DND-41 (cell line): Measurements from ENCODE around the gene SLC18A3.

Source experiments
- ATAC-seq: fragments of 200-7000 bp; cut with Tn5 transposase; 3 replicates; pipeline ENCODE4 v1.9.1; 2021; ENCODE audit warnings: low read depth; ENCODE audit not compliant: insufficient read depth
- DNase-seq: peaks from one replicate; pipeline ENCODE4 v3.0.0-alpha.2; 2020
- H2AFZ ChIP-seq: 2 replicates; pipeline ENCODE4 v1.6.0; 2012; ENCODE audit warnings: low read depth, low read length
- H3K27ac ChIP-seq: 2 replicates; pipeline ENCODE4 v1.5.1; 2012; ENCODE audit warnings: low read length, inconsistent platforms
- H3K27me3 ChIP-seq: fragments of 200-600 bp; sonication (generic); 2 replicates; pipeline ENCODE4 v1.6.0; 2012; ENCODE audit warnings: low read length, mild to moderate bottlenecking, inconsistent platforms; ENCODE audit not compliant: insufficient read depth, poor library complexity
- H3K36me3 ChIP-seq: 2 replicates; pipeline ENCODE4 v1.5.1; 2012; ENCODE audit warnings: low read length, inconsistent platforms; ENCODE audit not compliant: insufficient read depth
- H3K4me1 ChIP-seq: 2 replicates; pipeline ENCODE4 v1.5.1; 2012; ENCODE audit warnings: mild to moderate bottlenecking, low read length; ENCODE audit not compliant: insufficient read depth
- H3K4me2 ChIP-seq: 2 replicates; pipeline ENCODE4 v1.6.0; 2012; ENCODE audit warnings: mild to moderate bottlenecking, moderate library complexity, low read length, inconsistent platforms; ENCODE audit not compliant: insufficient read depth
- H3K4me3 ChIP-seq, 2 experiments: fragments of 200-600 bp in 1 of 2; shearing (Covaris generic) in 1 of 2; 2 replicates each; pipeline ENCODE4 v1.5.1; 2012 to 2016; ENCODE audit warnings: inconsistent platforms in 2 of 2, low read length in 2 of 2, mild to moderate bottlenecking in 2 of 2, low read depth in 1 of 2, moderate library complexity in 1 of 2
- H3K79me2 ChIP-seq: 2 replicates; pipeline ENCODE4 v1.6.0; 2012; ENCODE audit warnings: low read length, inconsistent platforms; ENCODE audit not compliant: insufficient read depth
- H3K9ac ChIP-seq: 2 replicates; pipeline ENCODE4 v1.6.0; 2012; ENCODE audit warnings: low read depth, mild to moderate bottlenecking, inconsistent platforms, low read length, moderate library complexity
- H3K9me3 ChIP-seq: 2 replicates; pipeline ENCODE4 v1.5.1; 2012; ENCODE audit warnings: low read length, moderate library complexity, mild to moderate bottlenecking, inconsistent platforms; ENCODE audit not compliant: insufficient read depth, severe bottlenecking
- H4K20me1 ChIP-seq: 2 replicates; pipeline ENCODE4 v1.6.0; 2012; ENCODE audit warnings: low read length; ENCODE audit not compliant: insufficient read depth
- CTCF ChIP-seq: IDR thresholded peaks from 2 replicates; pipeline ENCODE4 v1.5.1; 2012; ENCODE audit warnings: borderline replicate concordance, low read length, moderate library complexity, mild to moderate bottlenecking; ENCODE audit not compliant: poor library complexity, severe bottlenecking; ENCODE audit errors: extremely low read depth
- EZH2 ChIP-seq: IDR thresholded peaks from 3 replicates; pipeline ENCODE4 v1.6.1; 2012; ENCODE audit warnings: borderline replicate concordance, low read depth, mild to moderate bottlenecking, moderate library complexity, low read length, inconsistent platforms; ENCODE audit not compliant: severe bottlenecking

SLC18A3 gene

DNA sequence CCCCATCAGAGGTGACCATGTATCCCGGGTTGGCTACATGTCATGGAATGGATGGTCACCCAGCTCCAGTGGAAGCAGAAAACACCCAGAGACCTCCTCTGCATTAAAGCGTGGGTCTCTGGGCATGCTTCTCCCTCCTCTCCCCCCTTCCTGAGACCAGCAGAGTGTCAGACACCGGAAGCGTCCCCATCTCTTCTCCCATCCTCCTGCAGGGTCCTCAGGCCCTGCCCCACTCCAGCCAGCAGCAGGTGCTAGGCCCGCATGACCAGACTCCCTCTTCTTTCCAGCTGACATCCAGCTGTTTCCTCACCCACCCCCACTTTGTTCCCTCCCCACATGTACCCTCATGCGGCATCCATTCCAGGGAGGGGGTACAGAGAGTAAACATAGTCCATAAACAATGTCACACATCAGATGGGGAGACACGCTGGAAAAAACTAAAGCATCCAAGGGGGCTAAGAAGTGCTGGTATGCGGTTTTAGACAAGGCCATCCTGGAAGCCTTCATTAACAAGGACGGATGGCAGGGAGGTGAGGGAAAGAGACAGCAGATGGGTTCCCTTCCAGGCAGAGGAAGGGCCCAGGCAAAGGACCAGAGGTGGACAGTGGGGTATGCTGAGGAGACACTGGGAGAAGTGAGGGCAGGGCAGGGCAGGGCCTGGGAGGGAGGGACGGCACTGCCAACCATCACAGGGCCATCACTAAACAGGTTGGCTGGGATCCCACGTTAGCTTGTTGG lies 12.5 kb upstream of the SLC18A3 start:
- no peak for ATAC-seq

GRCh38 chr10:49598164-49598856 lies 11.8 kb upstream of the SLC18A3 start:
- Histone ChIP-seq H3K36me3 (no peaks in the 10 kb centered on the region), H3K4me1 (no peaks in the 10 kb centered on the region), H3K9ac (no peak overlapping the region), H3K27ac (no peak overlapping the region), H3K27me3 (no peaks in the 10 kb centered on the region), H2AFZ (no peak overlapping the region), H3K9me3 (no peaks in the 10 kb centered on the region), H4K20me1 (no peaks in the 10 kb centered on the region), H3K79me2 (no peaks in the 10 kb centered on the region), H3K4me3 (no peak overlapping the region), H3K4me2 (no peak overlapping the region)
- ATAC-seq (no peak), DNase-seq (no peak)
- TF ChIP-seq EZH2 (no peak), CTCF (no peak)

More for the DNA sequence above, 12.5 kb upstream of the SLC18A3 start:
- Histone ChIP-seq H2AFZ (no peak overlapping the region), H4K20me1 (no peaks in the 10 kb centered on the region), H3K4me2 (no peak overlapping the region), H3K27ac (no peak overlapping the region), H3K4me3 (no peak overlapping the region), H3K36me3 (no peaks in the 10 kb centered on the region), H3K9ac (no peak overlapping the region), H3K4me1 (no peaks in the 10 kb centered on the region), H3K9me3 (no peaks in the 10 kb centered on the region), H3K79me2 (no peaks in the 10 kb centered on the region), H3K27me3 (no peaks in the 10 kb centered on the region)
- no peak for DNase-seq
- TF ChIP-seq CTCF (no peak), EZH2 (no peak)

GRCh38 chr10:49598986-49599385 lies 11.1 kb upstream of the SLC18A3 start:
- Histone ChIP-seq H2AFZ (no peak overlapping the region), H3K27me3 (no peaks in the 10 kb centered on the region), H3K4me3 (no peak overlapping the region), H3K4me1 (no peaks in the 10 kb centered on the region), H4K20me1 (no peaks in the 10 kb centered on the region), H3K79me2 (no peaks in the 10 kb centered on the region), H3K9me3 (no peaks in the 10 kb centered on the region), H3K27ac (no peak overlapping the region), H3K9ac (no peak overlapping the region), H3K4me2 (no peak overlapping the region), H3K36me3 (no peaks in the 10 kb centered on the region)
- TF ChIP-seq EZH2 (no peak), CTCF (no peak)
- no peak for ATAC-seq
- no peak for DNase-seq
